PC-3 (cell line): Measurements from ENCODE around the gene CST11. TPM values are rescaled to one million over a fixed set of nuclear protein-coding genes. Genes with fewer than 3 reads are reported as not detected.

Source experiments
- ATAC-seq: fragments of 200-7000 bp; cut with Tn5 transposase; 2 replicates; pipeline ENCODE4 v1.9.1; 2020; ENCODE audit warnings: mild to moderate bottlenecking, moderate library complexity
- BruUV-seq: library from RNA; stranded (reverse); fragments of 400-500 nt; replicated peaks from 2 replicates; lab custom pipeline; 2021; lab: Mats Ljungman, UMichigan
- CTCF ChIA-PET: fragments of 300-600 bp; sonication (Branson Sonifier 250); formaldehyde crosslinking; loops from one replicate; lab custom pipeline; 2022; ENCODE audit warnings: antibody characterized with exemption; lab: Charles Lee
- POLR2A ChIA-PET: fragments of 300-600 bp; sonication (Branson Sonifier 250); formaldehyde crosslinking; loops from one replicate; lab custom pipeline; 2022; ENCODE audit warnings: antibody characterized with exemption; ENCODE audit not compliant: unreplicated experiment; lab: Charles Lee
- DNase-seq: peaks from one replicate; pipeline ENCODE4 v3.0.0-alpha.2; 2015
- H2AFZ ChIP-seq: fragments of 300-600 bp; sonication (generic); 2 replicates; pipeline ENCODE4 v1.6.0; 2016; ENCODE audit warnings: antibody characterized with exemption, low read length
- H3F3A ChIP-seq: fragments of 300-600 bp; sonication (generic); one replicate; pipeline ENCODE4 v1.6.0; 2017; ENCODE audit warnings: antibody characterized with exemption, low read length, control low read depth, mild to moderate bottlenecking; ENCODE audit not compliant: unreplicated experiment
- H3K27ac ChIP-seq: fragments of 300-600 bp; sonication (generic); 2 replicates; pipeline ENCODE4 v1.5.1; 2016; ENCODE audit warnings: mild to moderate bottlenecking, low read length
- H3K27me3 ChIP-seq: fragments of 300-600 bp; sonication (generic); 2 replicates; pipeline ENCODE4 v1.6.1; 2016; ENCODE audit warnings: low read length, mixed read lengths
- H3K36me3 ChIP-seq: fragments of 300-600 bp; sonication (generic); 2 replicates; pipeline ENCODE4 v1.6.1; 2016; ENCODE audit warnings: low read depth, mixed run types, low read length, mixed read lengths
- H3K4me1 ChIP-seq: fragments of 300-600 bp; sonication (generic); 2 replicates; pipeline ENCODE4 v1.5.1; 2016; ENCODE audit warnings: low read length; ENCODE audit not compliant: insufficient read depth
- H3K4me2 ChIP-seq: fragments of 300-600 bp; sonication (generic); 2 replicates; pipeline ENCODE4 v1.6.0; 2016; ENCODE audit warnings: low read length
- H3K4me3 ChIP-seq: fragments of 300-600 bp; sonication (generic); 2 replicates; pipeline ENCODE4 v1.5.1; 2016; ENCODE audit warnings: mild to moderate bottlenecking, low read length, mixed read lengths
- H3K79me2 ChIP-seq: fragments of 300-600 bp; sonication (generic); 2 replicates; pipeline ENCODE4 v1.6.1; 2017; ENCODE audit warnings: low read length, mixed read lengths
- H3K9ac ChIP-seq: fragments of 300-600 bp; sonication (generic); 2 replicates; pipeline ENCODE4 v1.6.0; 2016; ENCODE audit warnings: mild to moderate bottlenecking, low read length
- H3K9me2 ChIP-seq: fragments of 300-600 bp; sonication (generic); replicated peaks from 2 replicates; pipeline ENCODE4 v1.6.1; 2016; ENCODE audit warnings: mixed run types, low read length, mixed read lengths
- H3K9me3 ChIP-seq: fragments of 300-600 bp; sonication (generic); 2 replicates; pipeline ENCODE4 v1.6.1; 2016; ENCODE audit warnings: low read length, mixed read lengths
- H4K20me1 ChIP-seq: fragments of 300-600 bp; sonication (generic); 2 replicates; pipeline ENCODE4 v1.6.1; 2016; ENCODE audit warnings: low read length, mixed read lengths
- EZH2 ChIP-seq: fragments of 300-600 bp; sonication (generic); IDR thresholded peaks from one replicate; pipeline ENCODE4 v1.6.1; 2017; ENCODE audit warnings: antibody characterized with exemption, mild to moderate bottlenecking, low read length; ENCODE audit not compliant: unreplicated experiment
- EZH2phosphoT487 ChIP-seq: fragments of 300-600 bp; sonication (generic); IDR thresholded peaks from 2 replicates; pipeline ENCODE4 v1.6.1; 2018; ENCODE audit warnings: mild to moderate bottlenecking, antibody characterized with exemption, low read length, borderline replicate concordance
- intact Hi-C: fragments of 100-400 bp; cut with micrococcal nuclease; formaldehyde crosslinking; loops from 2 replicates; pipeline ENCODE4 v1.9.0; 2023
- total RNA-seq: library from RNA; depleted of rRNA; stranded (reverse); fragments of >200 nt; gene quantifications from 2 replicates; pipeline ENCODE4 v1.2.3, GENCODE V29; 2014
- TF ChIP-seq, protein P1 (sequence below): fragments of 300-600 bp; sonication (generic); conservative IDR thresholded peaks from 2 replicates; pipeline ENCODE4 v1.5.1; 2017; ENCODE audit warnings: antibody characterized with exemption, low read depth, mild to moderate bottlenecking, low read length

Gene CST11
- total RNA-seq, 1 experiment from 2014 or later: not detected

DNA sequence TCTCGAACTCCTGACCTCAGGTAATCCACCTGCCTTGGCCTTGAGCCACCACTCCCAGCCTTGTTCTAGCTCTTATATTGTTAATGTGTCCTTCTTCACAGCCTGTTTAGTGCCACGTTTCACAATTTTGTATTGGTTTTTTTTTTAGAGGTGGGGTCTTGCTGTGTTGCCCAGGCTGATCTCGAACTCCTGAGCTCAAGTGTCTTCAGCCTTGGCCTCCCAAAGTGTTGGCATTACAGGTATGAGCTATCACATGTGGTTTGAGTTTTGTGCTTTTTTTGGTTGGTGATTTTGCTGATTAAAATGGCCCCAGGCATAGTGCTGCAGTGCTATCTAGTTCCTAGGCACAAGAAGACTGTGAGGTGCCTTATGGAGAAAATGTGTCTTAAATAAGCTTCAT lies 19.0 kb downstream of the CST11 start:
- no peak for ATAC-seq
- intact Hi-C loops: no loop called here
- BruUV-seq: no TSS peak

DNA sequence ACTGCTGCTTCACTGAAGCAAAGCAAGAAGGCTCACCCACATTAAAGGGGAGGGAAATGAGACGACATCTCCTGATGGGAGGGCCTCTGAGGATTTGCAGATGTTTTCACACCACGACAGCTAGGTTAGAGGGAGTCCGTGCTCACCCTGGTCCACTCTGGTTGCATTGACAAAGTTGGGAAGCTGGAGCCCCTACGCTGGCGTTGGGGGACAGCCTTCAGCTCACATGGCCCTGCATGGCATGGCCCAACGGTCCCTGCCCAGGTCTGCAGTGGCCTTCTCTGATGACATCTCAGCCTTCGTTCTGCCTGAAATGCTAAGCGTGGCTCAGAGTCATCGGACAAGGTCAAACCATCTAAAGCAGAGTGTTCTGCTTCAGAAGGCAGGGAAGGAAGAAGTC lies 27.5 kb downstream of the CST11 start:
- Histone ChIP-seq H3K4me1 (peaks cover 4% of the 10 kb centered on the region; the same call in 1 of the 2 replicates), H3K9me3 (no peaks in the 10 kb centered on the region), H3K9me2 (no peaks in the 10 kb centered on the region), H3K4me3 (no peak overlapping the region), H3K36me3 (no peaks in the 10 kb centered on the region), H2AFZ (peak overlapping the region; percentile 14; the same call in 1 of the 2 replicates), H3F3A (no peaks in the 10 kb centered on the region), H4K20me1 (no peaks in the 10 kb centered on the region), H3K79me2 (peaks cover 11% of the 10 kb centered on the region), H3K27ac (no peak overlapping the region), H3K9ac (no peak overlapping the region), H3K27me3 (no peaks in the 10 kb centered on the region), H3K4me2 (no peak overlapping the region)
- ChIA-PET POLR2A (no interaction called here), CTCF (interaction anchor here (0.6 kb wide), 1 partner anchor 22 kb away, joined by 3 read pairs; no protein-coding TSS in a partner anchor)
- ATAC-seq: no peak
- no TSS peak for BruUV-seq
- DNase-seq: no peak
- intact Hi-C loops: no loop called here
- no peak for TF ChIP-seq EZH2
- no peak for TF ChIP-seq EZH2phosphoT487
- TF ChIP-seq, protein P1, sequence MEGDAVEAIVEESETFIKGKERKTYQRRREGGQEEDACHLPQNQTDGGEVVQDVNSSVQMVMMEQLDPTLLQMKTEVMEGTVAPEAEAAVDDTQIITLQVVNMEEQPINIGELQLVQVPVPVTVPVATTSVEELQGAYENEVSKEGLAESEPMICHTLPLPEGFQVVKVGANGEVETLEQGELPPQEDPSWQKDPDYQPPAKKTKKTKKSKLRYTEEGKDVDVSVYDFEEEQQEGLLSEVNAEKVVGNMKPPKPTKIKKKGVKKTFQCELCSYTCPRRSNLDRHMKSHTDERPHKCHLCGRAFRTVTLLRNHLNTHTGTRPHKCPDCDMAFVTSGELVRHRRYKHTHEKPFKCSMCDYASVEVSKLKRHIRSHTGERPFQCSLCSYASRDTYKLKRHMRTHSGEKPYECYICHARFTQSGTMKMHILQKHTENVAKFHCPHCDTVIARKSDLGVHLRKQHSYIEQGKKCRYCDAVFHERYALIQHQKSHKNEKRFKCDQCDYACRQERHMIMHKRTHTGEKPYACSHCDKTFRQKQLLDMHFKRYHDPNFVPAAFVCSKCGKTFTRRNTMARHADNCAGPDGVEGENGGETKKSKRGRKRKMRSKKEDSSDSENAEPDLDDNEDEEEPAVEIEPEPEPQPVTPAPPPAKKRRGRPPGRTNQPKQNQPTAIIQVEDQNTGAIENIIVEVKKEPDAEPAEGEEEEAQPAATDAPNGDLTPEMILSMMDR: no peak

More for the DNA sequence above, 19.0 kb downstream of the CST11 start:
- H2AFZ ChIP-seq: no peak overlapping the region
- no peaks in the 10 kb centered on the region for H3F3A ChIP-seq
- TF ChIP-seq EZH2 (no peak), EZH2phosphoT487 (no peak)
- TF ChIP-seq, protein P1: no peak
- no peaks in the 10 kb centered on the region for H3K4me1 ChIP-seq
- DNase-seq: no peak
- no peak overlapping the region for H3K9ac ChIP-seq
- H3K27me3 ChIP-seq: peaks cover 8% of the 10 kb centered on the region
- ChIA-PET CTCF (no interaction called here), POLR2A (no interaction called here)
- H3K9me2 ChIP-seq: no peaks in the 10 kb centered on the region
- no peaks in the 10 kb centered on the region for H3K79me2 ChIP-seq
- no peaks in the 10 kb centered on the region for H3K36me3 ChIP-seq
- H3K4me3 ChIP-seq: no peak overlapping the region
- H3K4me2 ChIP-seq: no peak overlapping the region
- no peak overlapping the region for H3K27ac ChIP-seq
- no peaks in the 10 kb centered on the region for H4K20me1 ChIP-seq
- no peaks in the 10 kb centered on the region for H3K9me3 ChIP-seq
